HepG2 (cell line): ENCODE data around the gene GDPGP1. TPM values are rescaled to one million over a fixed set of nuclear protein-coding genes. Genes with fewer than 3 reads are reported as not detected.

Experiments
- AGO2 ChIP-seq: fragments of 200-400 bp; formaldehyde crosslinking; optimal IDR thresholded peaks from 2 replicates; pipeline ENCODE3; 2017; ENCODE audit warnings: mild to moderate bottlenecking, low read depth, low read length, moderate library complexity
- CBX1 ChIP-seq: IDR thresholded peaks from one replicate; pipeline ENCODE4 v1.6.1; 2016; ENCODE audit warnings: antibody characterized with exemption, low read depth
- ERF ChIP-seq: IDR thresholded peaks from 2 replicates; pipeline ENCODE4 v1.6.1; 2018; ENCODE audit warnings: missing biosample characterization, missing genetic modification reagents
- GATAD1 ChIP-seq: IDR thresholded peaks from 2 replicates; pipeline ENCODE4 v1.6.1; 2016; ENCODE audit warnings: missing genetic modification reagents, missing compliant biosample characterization
- NR2F1 ChIP-seq, 2 experiments: fragments of 450-650 bp in 1 of 2; formaldehyde crosslinking in 1 of 2; IDR thresholded peaks; 2 replicates each; pipeline versions ENCODE4 v1.5.0 to v1.6.1; 2016 to 2020; ENCODE audit warnings: mild to moderate bottlenecking in 1 of 2, missing compliant biosample characterization in 1 of 2, missing genetic modification reagents in 1 of 2, moderate library complexity in 1 of 2
- NR2F6 ChIP-seq, 2 experiments: IDR thresholded peaks; 2 replicates each; pipeline ENCODE4 v1.6.1; 2016; ENCODE audit warnings: antibody characterized with exemption in 1 of 2, mild to moderate bottlenecking in 1 of 2
- PAX8 ChIP-seq: sonication (generic); formaldehyde crosslinking; IDR thresholded peaks from 2 replicates; pipeline ENCODE4 v1.8.0; 2022; ENCODE audit warnings: mild to moderate bottlenecking, missing genetic modification reagents, borderline replicate concordance
- SAFB2 ChIP-seq: sonication (generic); formaldehyde crosslinking; IDR thresholded peaks from 2 replicates; pipeline ENCODE4 v1.5.1; 2020; ENCODE audit warnings: missing genetic modification reagents, low read depth, mild to moderate bottlenecking, borderline replicate concordance
- SMARCE1 ChIP-seq: fragments of 450-650 bp; IDR thresholded peaks from 2 replicates; pipeline ENCODE4 v1.6.1; 2017; ENCODE audit warnings: borderline replicate concordance
- SYNCRIP ChIP-seq: fragments of 200-400 bp; formaldehyde crosslinking; IDR thresholded peaks from 2 replicates; pipeline ENCODE4 v1.6.1; 2018; ENCODE audit warnings: mild to moderate bottlenecking, low read depth, low read length; ENCODE audit not compliant: insufficient read depth
- ZBTB7B ChIP-seq: sonication (generic); formaldehyde crosslinking; IDR thresholded peaks from 2 replicates; pipeline ENCODE4 v1.4.0; 2020; ENCODE audit warnings: missing genetic modification reagents
- ZFP62 ChIP-seq: sonication (generic); formaldehyde crosslinking; IDR thresholded peaks from 2 replicates; pipeline ENCODE4 v1.4.0; 2020; ENCODE audit warnings: missing genetic modification reagents
- ZNF10 ChIP-seq: sonication (generic); formaldehyde crosslinking; IDR thresholded peaks from 2 replicates; pipeline ENCODE4 v1.4.0; 2020; ENCODE audit warnings: mild to moderate bottlenecking, low read depth, missing genetic modification reagents, borderline replicate concordance
- ZNF446 ChIP-seq: sonication (generic); formaldehyde crosslinking; IDR thresholded peaks from 2 replicates; pipeline ENCODE4 v1.5.0; 2020; ENCODE audit warnings: mild to moderate bottlenecking, missing genetic modification reagents
- ZNF660 ChIP-seq: sonication (generic); formaldehyde crosslinking; IDR thresholded peaks from 2 replicates; pipeline ENCODE4 v1.5.1; 2020; ENCODE audit warnings: mild to moderate bottlenecking, low read depth, missing genetic modification reagents, borderline replicate concordance
- polyA plus RNA-seq, 8 experiments: library from polyadenylated mRNA; depleted of rRNA in 3 of 8; stranded (reverse) in 7 of 8; unstranded in 1 of 8; fragments of >200 nt; fragmentation: Illumina TruSeq in 4 of 8; extraction: Trizol in 4 of 8; gene quantifications; 2 replicates each; pipeline versions ENCODE4 v1.2.1 to v1.2.3, GENCODE V29; 2011 to 2016; ENCODE audit warnings: low read depth in 4 of 8, missing spikeins in 1 of 8, mixed read lengths in 1 of 8; ENCODE audit not compliant: insufficient read depth in 1 of 8
- total RNA-seq, 5 experiments: library from RNA; depleted of rRNA; stranded (reverse); fragments of >200 nt; fragmentation: Illumina TruSeq; extraction: Trizol; gene quantifications; 2 replicates each; pipeline ENCODE4 v1.2.3, GENCODE V29; 2016; ENCODE audit warnings: low read depth in 1 of 5
- TF ChIP-seq, protein P1 (sequence below): sonication (generic); formaldehyde crosslinking; IDR thresholded peaks from 2 replicates; pipeline ENCODE4 v1.9.0; 2022; ENCODE audit warnings: low read depth, missing genetic modification reagents
- TF ChIP-seq, protein P2 (sequence below): conservative IDR thresholded peaks from 2 replicates; pipeline ENCODE4 v1.6.1; 2018; ENCODE audit warnings: missing genetic modification reagents
- TF ChIP-seq, protein P3 (sequence below): sonication (generic); formaldehyde crosslinking; IDR thresholded peaks from 2 replicates; pipeline ENCODE4 v1.4.0; 2020; ENCODE audit warnings: missing genetic modification reagents
- TF ChIP-seq, protein P4 (sequence below): sonication (generic); IDR thresholded peaks from 2 replicates; pipeline ENCODE4 v1.6.1; 2016; ENCODE audit warnings: low read depth, borderline replicate concordance
- TF ChIP-seq, protein P5 (sequence below): sonication (generic); formaldehyde crosslinking; IDR thresholded peaks from 2 replicates; pipeline ENCODE4 v1.5.1; 2020; ENCODE audit warnings: mild to moderate bottlenecking, missing genetic modification reagents, borderline replicate concordance
- TF ChIP-seq, protein P6 (sequence below): sonication (generic); formaldehyde crosslinking; IDR thresholded peaks from 2 replicates; pipeline ENCODE4 v1.4.0; 2020; ENCODE audit warnings: missing genetic modification reagents; ENCODE audit errors: not compliant biosample characterization

GDPGP1 gene
- total and polyA plus RNA-seq, 2 of the 13 experiments (the other 11 are each of a cell fraction or from before 2014, with no cell fraction given), result 1.5 to 4.3 TPM

DNA sequence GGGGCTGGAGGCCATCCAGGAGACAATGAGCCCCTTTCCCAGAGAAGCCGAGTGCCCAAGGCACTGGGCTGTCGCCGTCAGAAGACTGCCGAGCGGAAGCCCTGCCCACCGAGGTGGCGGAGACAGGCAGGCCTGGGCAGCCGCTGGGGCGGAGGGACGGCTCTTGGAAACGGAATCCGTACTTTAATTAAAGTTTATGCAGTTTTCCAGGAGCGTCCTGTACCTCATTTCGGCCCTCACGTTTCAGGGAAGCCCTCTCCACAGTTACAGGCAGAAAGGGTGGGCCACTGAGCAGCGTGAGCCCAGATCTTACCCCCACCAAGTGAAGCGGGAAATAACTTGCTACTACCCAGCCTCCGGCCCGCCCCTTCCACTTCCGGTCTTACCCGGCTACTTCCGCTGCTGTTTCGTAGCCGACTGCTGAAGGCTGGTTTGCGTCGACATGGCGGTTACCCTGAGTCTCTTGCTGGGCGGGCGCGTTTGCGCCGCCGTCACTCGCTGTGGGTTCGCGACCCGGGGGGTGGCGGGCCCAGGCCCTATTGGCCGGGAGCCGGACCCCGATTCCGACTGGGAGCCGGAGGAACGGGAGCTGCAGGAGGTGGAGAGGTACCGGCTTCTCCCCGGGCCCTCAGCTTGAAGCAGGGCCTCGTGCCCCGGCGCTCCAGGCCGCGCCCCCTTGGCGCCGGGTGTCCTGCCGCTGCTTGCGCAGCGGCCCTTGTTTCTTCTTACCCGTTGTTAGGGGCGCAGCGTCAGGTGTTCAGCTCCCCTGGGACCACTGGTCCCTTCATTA lies 31.5 kb downstream of the GDPGP1 start, which contains the start of gene NGRN (continued):
- TF ChIP-seq, protein P1, sequence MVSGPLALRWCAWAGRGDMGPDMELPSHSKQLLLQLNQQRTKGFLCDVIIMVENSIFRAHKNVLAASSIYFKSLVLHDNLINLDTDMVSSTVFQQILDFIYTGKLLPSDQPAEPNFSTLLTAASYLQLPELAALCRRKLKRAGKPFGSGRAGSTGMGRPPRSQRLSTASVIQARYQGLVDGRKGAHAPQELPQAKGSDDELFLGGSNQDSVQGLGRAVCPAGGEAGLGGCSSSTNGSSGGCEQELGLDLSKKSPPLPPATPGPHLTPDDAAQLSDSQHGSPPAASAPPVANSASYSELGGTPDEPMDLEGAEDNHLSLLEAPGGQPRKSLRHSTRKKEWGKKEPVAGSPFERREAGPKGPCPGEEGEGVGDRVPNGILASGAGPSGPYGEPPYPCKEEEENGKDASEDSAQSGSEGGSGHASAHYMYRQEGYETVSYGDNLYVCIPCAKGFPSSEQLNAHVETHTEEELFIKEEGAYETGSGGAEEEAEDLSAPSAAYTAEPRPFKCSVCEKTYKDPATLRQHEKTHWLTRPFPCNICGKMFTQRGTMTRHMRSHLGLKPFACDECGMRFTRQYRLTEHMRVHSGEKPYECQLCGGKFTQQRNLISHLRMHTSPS (CRISPR knock-in tag), result peak; percentile 57; the same call in 1 of the 2 replicates
- TF ChIP-seq, protein P2, sequence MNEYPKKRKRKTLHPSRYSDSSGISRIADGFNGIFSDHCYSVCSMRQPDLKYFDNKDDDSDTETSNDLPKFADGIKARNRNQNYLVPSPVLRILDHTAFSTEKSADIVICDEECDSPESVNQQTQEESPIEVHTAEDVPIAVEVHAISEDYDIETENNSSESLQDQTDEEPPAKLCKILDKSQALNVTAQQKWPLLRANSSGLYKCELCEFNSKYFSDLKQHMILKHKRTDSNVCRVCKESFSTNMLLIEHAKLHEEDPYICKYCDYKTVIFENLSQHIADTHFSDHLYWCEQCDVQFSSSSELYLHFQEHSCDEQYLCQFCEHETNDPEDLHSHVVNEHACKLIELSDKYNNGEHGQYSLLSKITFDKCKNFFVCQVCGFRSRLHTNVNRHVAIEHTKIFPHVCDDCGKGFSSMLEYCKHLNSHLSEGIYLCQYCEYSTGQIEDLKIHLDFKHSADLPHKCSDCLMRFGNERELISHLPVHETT (CRISPR knock-in tag), result no peak; the same call in 1 of the 2 replicates
- no peak for TF ChIP-seq ZNF660 (CRISPR knock-in tag)
- no peak for TF ChIP-seq ZFP62 (CRISPR knock-in tag)
- 0 out of 2 replicates have a peak, but pooled peaks have one; percentile 70 for TF ChIP-seq PAX8 (CRISPR knock-in tag)
- peak; percentile 95 for TF ChIP-seq ERF (CRISPR knock-in tag)
- TF ChIP-seq CBX1, result no peak
- peak; percentile 70; the same call in 1 of the 2 replicates for TF ChIP-seq ZBTB7B
- TF ChIP-seq, protein P3, sequence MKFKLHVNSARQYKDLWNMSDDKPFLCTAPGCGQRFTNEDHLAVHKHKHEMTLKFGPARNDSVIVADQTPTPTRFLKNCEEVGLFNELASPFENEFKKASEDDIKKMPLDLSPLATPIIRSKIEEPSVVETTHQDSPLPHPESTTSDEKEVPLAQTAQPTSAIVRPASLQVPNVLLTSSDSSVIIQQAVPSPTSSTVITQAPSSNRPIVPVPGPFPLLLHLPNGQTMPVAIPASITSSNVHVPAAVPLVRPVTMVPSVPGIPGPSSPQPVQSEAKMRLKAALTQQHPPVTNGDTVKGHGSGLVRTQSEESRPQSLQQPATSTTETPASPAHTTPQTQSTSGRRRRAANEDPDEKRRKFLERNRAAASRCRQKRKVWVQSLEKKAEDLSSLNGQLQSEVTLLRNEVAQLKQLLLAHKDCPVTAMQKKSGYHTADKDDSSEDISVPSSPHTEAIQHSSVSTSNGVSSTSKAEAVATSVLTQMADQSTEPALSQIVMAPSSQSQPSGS (CRISPR knock-in tag), result peak; percentile 65
- no peak for TF ChIP-seq SYNCRIP
- no peak; a peak in 1 of 4 replicates for TF ChIP-seq NR2F1 (CRISPR knock-in tag; IDR thresholded peaks at IDR 0.05)
- TF ChIP-seq SMARCE1, result no peak
- TF ChIP-seq AGO2, result peak; percentile 84
- TF ChIP-seq, protein P4, sequence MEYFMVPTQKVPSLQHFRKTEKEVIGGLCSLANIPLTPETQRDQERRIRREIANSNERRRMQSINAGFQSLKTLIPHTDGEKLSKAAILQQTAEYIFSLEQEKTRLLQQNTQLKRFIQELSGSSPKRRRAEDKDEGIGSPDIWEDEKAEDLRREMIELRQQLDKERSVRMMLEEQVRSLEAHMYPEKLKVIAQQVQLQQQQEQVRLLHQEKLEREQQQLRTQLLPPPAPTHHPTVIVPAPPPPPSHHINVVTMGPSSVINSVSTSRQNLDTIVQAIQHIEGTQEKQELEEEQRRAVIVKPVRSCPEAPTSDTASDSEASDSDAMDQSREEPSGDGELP, result peak; percentile 52; the same call in 1 of the 2 replicates
- TF ChIP-seq NR2F6 (IDR thresholded peaks at IDR 0.05), result no peak
- 0 out of 2 replicates have a peak, but pooled peaks have one; percentile 16 for TF ChIP-seq NR2F6 (CRISPR knock-in tag; IDR thresholded peaks at IDR 0.05)
- TF ChIP-seq, protein P5, sequence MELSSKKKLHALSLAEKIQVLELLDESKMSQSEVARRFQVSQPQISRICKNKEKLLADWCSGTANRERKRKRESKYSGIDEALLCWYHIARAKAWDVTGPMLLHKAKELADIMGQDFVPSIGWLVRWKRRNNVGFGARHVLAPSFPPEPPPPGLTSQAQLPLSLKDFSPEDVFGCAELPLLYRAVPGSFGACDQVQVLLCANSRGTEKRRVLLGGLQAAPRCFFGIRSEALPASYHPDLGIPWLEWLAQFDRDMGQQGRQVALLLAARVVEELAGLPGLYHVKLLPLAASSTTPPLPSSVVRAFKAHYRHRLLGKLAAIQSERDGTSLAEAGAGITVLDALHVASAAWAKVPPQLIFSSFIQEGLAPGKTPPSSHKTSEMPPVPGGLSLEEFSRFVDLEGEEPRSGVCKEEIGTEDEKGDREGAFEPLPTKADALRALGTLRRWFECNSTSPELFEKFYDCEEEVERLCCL (CRISPR knock-in tag), result no peak
- TF ChIP-seq, protein P6, sequence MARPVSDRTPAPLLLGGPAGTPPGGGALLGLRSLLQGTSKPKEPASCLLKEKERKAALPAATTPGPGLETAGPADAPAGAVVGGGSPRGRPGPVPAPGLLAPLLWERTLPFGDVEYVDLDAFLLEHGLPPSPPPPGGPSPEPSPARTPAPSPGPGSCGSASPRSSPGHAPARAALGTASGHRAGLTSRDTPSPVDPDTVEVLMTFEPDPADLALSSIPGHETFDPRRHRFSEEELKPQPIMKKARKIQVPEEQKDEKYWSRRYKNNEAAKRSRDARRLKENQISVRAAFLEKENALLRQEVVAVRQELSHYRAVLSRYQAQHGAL (CRISPR knock-in tag), result peak; percentile 50
- peak; percentile 91 for TF ChIP-seq GATAD1 (CRISPR knock-in tag)
- peak; percentile 48; the same call in 1 of the 2 replicates for TF ChIP-seq ZNF446 (CRISPR knock-in tag)
- no peak for TF ChIP-seq ZNF10 (CRISPR knock-in tag)
- TF ChIP-seq SAFB2, result peak; percentile 89; the same call in 1 of the 2 replicates
